GM20000 (cell line): Measurements from ENCODE around the gene UBE3C.
"Not testable (repeated sequence)": the region's sequence is repeated elsewhere in the genome, so short reads cannot be mapped to it uniquely, and the experiment has no call there.

Source experiments
- DNase-seq: peaks from one replicate; pipeline ENCODE4 v3.0.0; 2012; ENCODE audit warnings: low spot score
- CTCF ChIP-seq: IDR thresholded peaks from 2 replicates; pipeline ENCODE4 v1.5.1; 2012; ENCODE audit warnings: mild to moderate bottlenecking, control low read depth; ENCODE audit errors: extremely low read depth, missing control alignments

The UBE3C gene

DNA sequence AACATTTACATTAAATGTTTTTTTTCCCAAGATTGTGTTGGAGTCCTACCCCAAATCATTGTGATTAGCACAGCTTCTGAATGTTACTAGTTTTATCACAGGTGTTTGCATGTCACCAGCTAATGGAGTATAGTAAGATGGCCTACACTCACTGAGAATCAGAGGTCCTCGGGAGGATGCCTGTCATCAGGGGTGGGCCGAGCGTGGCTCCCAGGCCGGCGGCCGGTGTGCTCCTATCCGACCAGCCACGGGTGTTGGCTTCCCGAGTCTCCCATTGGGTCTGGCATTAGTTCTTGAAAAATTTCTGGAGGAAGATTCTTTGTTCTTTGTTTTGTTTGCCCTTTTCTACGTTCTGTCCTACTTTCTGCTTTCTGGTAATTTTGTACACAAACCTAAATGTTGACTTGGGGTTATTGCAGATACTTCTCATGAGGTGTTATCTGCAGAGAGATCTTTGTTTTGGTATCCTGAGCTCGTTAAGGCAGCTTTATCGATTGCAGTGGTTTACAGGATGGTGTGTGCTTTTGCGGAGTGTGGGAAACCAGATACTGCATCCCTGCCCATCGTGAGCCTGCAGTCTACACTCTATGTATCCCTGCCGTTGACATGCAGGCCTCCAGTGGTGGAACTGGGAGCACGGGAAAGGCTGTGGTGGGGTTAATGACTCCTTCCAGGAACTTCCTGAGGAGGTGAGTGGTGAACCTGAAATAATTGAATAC is 130.8 kb downstream of the UBE3C start:
- no peak for TF ChIP-seq CTCF
- no peak for DNase-seq

DNA sequence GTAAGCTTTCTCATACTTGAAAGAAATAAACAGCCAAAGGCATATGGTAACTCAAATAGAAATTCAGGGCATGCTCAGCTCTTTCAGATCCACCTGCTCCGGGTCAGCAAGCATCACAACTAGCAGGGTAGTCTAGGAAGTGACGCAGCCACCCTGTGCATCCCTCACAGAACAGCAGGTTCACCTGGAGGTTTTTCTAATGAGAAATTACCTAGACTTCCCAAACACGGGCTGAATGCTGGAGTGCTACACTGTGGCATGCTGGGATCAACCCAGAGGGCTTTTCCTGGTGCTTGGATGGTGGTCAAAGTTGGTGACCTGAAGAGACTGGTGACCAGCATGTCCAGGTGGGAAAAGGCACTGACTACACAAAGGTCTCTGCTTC is 131.3 kb downstream of the UBE3C start:
- DNase-seq: no peak
- TF ChIP-seq CTCF: no peak

DNA sequence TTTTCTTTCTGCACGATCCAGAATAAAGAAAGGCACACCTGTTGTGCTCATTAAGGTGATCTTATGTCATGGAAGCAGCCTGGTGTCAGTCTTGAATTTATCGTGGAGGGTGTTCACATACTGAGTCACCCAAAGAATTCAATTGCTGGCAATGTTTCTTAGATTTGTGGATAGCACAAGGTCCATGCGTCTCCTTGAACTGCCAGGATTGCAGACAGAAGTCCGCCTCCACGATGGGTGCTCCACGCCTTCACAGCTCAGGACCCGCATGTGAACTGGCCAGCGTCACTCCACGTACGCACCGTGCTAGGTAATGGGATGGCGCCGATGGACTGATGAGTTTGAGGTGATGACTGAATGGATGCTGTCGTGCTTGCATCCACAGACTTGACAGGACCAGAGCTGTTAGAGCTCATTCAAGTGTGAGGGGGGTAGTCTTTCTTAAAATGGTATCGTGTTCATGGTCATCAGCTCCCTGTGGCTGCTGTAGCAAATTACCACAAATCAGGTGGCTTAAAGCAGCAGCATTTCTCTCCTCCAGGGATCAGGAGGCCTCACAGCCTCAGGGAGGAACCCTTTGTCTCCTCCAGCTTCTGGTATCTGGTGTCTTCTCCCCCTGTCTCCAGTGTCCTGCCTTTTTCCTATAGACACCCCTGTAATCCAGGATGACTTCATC is 132.7 kb downstream of the UBE3C start:
- TF ChIP-seq CTCF: no peak
- peak; percentile 15 for DNase-seq

DNA sequence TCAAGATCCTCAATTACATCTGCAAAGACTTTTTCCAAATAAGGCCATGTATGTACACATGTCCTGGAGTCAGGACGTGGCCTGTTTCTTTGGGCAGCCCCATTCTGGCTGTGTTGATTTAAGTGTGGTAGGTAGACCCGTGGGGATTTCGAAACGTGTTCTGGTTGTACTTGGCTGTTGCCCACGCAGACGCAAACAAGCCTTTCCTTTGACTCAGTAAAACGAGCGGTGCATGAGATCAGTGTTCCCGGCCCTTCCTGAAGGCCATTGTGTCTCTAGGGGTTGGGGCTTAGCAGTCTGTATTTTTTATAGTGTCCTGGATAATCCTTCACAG is 133.2 kb downstream of the UBE3C start:
- peak; percentile 19 for DNase-seq
- TF ChIP-seq CTCF: no peak

DNA sequence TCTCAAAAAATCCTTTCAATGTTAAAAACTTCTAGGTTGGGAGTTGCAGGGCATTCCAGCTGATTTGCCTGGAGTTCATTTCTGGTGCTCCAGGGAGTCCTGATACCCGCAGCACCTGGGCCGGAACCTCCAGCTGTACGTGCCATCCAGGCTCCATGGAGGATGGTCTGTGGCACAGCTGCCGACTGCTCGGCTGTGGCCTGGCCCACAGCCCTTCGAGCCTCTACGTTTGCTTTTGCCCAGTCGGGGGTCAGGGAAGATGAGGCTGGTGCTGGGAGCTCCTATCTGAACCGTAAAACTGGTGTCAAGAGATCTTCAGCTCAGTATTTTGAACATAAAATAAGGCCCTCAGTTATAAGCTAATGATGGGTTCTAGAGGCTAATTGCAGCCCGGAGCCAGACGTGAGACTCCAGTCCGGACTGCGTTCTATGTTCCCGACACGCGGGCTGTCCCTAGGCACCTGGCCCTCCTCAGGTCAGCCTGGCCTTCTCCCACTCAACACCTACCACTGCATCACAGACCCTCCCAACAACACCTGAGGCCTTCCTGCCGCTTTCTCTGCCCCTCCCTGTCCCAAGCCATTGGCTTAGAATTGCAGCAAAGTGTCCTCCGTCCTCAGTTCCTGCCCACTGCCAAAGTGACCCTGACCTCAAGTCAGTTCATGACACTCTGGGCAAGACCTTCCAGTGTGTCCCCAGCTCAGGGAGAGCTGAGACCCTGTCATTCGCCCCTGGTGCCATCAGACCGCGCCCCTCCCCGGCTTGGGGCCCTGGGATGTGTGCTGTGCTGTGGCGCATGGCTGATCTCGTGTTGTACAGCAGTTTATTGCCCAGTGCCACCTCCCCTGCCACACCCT is 133.9 kb downstream of the UBE3C start:
- no peak for TF ChIP-seq CTCF
- no peak for DNase-seq

GRCh38 chr7:157273208-157274093 is 134.7 kb downstream of the UBE3C start:
- peak; percentile 92 for DNase-seq
- peak; percentile 96 for TF ChIP-seq CTCF

DNA sequence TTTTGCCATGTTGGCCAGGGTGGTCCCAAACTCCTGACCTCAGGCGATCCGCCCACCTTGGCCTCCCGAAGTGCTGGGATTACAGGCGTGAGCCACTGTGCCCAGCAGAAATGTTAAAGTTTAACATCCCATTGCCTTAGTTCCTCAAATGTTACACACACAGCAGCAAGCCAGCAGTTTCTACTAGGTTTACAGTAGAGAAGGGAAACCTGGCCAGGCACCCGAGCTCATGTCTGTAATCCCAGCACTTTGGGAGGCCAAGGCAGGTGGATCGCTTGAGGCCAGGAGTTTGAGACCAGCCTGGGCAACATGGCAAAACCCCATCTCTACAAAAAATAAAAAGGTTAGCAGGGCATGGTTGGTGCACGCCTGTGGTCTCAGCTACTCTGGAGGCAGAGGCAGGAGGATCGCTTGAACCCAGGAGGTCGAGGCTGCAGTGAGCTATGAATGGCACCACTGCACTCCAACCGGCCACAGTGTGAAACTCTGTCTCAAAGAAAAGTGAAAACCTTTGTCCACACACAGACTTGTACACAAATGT is 135.4 kb downstream of the UBE3C start:
- not testable (repeated sequence) for DNase-seq
